HepG2 (cell line): ENCODE data around the gene VPS52. TPM values are rescaled to one million over a fixed set of nuclear protein-coding genes. Genes with fewer than 3 reads are reported as not detected.

ENCODE experiments used
- HBP1 ChIP-seq: IDR thresholded peaks from 2 replicates; pipeline ENCODE4 v1.6.1; 2016; ENCODE audit warnings: low read depth, control low read depth
- HMGXB3 ChIP-seq: sonication (generic); formaldehyde crosslinking; IDR thresholded peaks from 2 replicates; pipeline ENCODE4 v1.4.0; 2020; ENCODE audit warnings: missing genetic modification reagents, borderline replicate concordance
- HNF1A ChIP-seq, 2 experiments: sonication (generic) in 1 of 2; formaldehyde crosslinking in 1 of 2; IDR thresholded peaks; 2 replicates each; pipeline versions ENCODE4 v1.4.0 to v1.6.1; 2016 to 2020; ENCODE audit warnings: borderline replicate concordance in 1 of 2, low read depth in 1 of 2, mild to moderate bottlenecking in 1 of 2, missing genetic modification reagents in 1 of 2
- NR2F1 ChIP-seq, 2 experiments: fragments of 450-650 bp in 1 of 2; formaldehyde crosslinking in 1 of 2; IDR thresholded peaks; 2 replicates each; pipeline versions ENCODE4 v1.5.0 to v1.6.1; 2016 to 2020; ENCODE audit warnings: mild to moderate bottlenecking in 1 of 2, missing compliant biosample characterization in 1 of 2, missing genetic modification reagents in 1 of 2, moderate library complexity in 1 of 2
- ZC3H13 ChIP-seq: sonication (generic); formaldehyde crosslinking; IDR thresholded peaks from 2 replicates; pipeline ENCODE4 v1.8.1; 2023; ENCODE audit warnings: mild to moderate bottlenecking, missing genetic modification reagents, moderate library complexity
- ZNF260 ChIP-seq: sonication (generic); formaldehyde crosslinking; IDR thresholded peaks from 2 replicates; pipeline ENCODE4 v1.4.0; 2020; ENCODE audit warnings: missing genetic modification reagents, low read depth, mild to moderate bottlenecking, borderline replicate concordance
- ZNF687 ChIP-seq: sonication (generic); formaldehyde crosslinking; IDR thresholded peaks from 2 replicates; pipeline ENCODE4 v1.5.1; 2020; ENCODE audit warnings: mild to moderate bottlenecking, missing genetic modification reagents, moderate library complexity
- ZNF704 ChIP-seq: sonication (generic); formaldehyde crosslinking; IDR thresholded peaks from 2 replicates; pipeline ENCODE4 v1.8.1; 2023; ENCODE audit warnings: mild to moderate bottlenecking, inconsistent platforms, moderate library complexity, missing genetic modification reagents, borderline replicate concordance
- ZZZ3 ChIP-seq: sonication (generic); formaldehyde crosslinking; IDR thresholded peaks from 2 replicates; pipeline ENCODE4 v1.4.0; 2020; ENCODE audit warnings: missing genetic modification reagents, mild to moderate bottlenecking, borderline replicate concordance
- polyA plus RNA-seq, 8 experiments: library from polyadenylated mRNA; depleted of rRNA in 3 of 8; stranded (reverse) in 7 of 8; unstranded in 1 of 8; fragments of >200 nt; fragmentation: Illumina TruSeq in 4 of 8; extraction: Trizol in 4 of 8; gene quantifications; 2 replicates each; pipeline versions ENCODE4 v1.2.1 to v1.2.3, GENCODE V29; 2011 to 2016; ENCODE audit warnings: low read depth in 4 of 8, missing spikeins in 1 of 8, mixed read lengths in 1 of 8; ENCODE audit not compliant: insufficient read depth in 1 of 8
- total RNA-seq, 5 experiments: library from RNA; depleted of rRNA; stranded (reverse); fragments of >200 nt; fragmentation: Illumina TruSeq; extraction: Trizol; gene quantifications; 2 replicates each; pipeline ENCODE4 v1.2.3, GENCODE V29; 2016; ENCODE audit warnings: low read depth in 1 of 5

VPS52 gene
- total and polyA plus RNA-seq, 2 of the 13 experiments (the other 11 are each of a cell fraction or from before 2014, with no cell fraction given) = 48.9 to 85.5 TPM

GRCh38 chr6:33204415-33205190 lies 67.1 kb downstream of the VPS52 start, which contains the start of gene HSD17B8 (continued):
- TF ChIP-seq HMGXB3 (peak; percentile 69; the same call in 1 of the 2 replicates), ZZZ3 (no peak), ZNF687 (CRISPR knock-in tag) (peak; percentile 95), HBP1 (peak; percentile 50; the same call in 1 of the 2 replicates), ZNF260 (no peak), NR2F1 (CRISPR knock-in tag; IDR thresholded peaks at IDR 0.05) (peak in 1 of 2 experiments; percentile 93; a peak in 2 of 4 replicates), HNF1A (IDR thresholded peaks at IDR 0.05; ENCODE audit: low read depth) (no peak), HNF1A (CRISPR knock-in tag; IDR thresholded peaks at IDR 0.05; ENCODE audit: borderline replicate concordance) (peak; percentile 34; the same call in 1 of the 2 replicates), ZNF704 (CRISPR knock-in tag) (0 out of 2 replicates have a peak, but pooled peaks have one; percentile 65), ZC3H13 (CRISPR knock-in tag) (peak; percentile 92)
